HG02938 (cell line): Measurements from ENCODE around the gene MOB3B.
"Not testable (repeated sequence)": the region's sequence is repeated elsewhere in the genome, so short reads cannot be mapped to it uniquely, and the experiment has no call there.

Experiments
- ATAC-seq: cut with Tn5 transposase; IDR thresholded peaks from one replicate; pipeline ENCODE4 v1.9.1; 2021; ENCODE audit warnings: mild to moderate bottlenecking, moderate library complexity; ENCODE audit not compliant: unreplicated experiment

MOB3B gene

DNA sequence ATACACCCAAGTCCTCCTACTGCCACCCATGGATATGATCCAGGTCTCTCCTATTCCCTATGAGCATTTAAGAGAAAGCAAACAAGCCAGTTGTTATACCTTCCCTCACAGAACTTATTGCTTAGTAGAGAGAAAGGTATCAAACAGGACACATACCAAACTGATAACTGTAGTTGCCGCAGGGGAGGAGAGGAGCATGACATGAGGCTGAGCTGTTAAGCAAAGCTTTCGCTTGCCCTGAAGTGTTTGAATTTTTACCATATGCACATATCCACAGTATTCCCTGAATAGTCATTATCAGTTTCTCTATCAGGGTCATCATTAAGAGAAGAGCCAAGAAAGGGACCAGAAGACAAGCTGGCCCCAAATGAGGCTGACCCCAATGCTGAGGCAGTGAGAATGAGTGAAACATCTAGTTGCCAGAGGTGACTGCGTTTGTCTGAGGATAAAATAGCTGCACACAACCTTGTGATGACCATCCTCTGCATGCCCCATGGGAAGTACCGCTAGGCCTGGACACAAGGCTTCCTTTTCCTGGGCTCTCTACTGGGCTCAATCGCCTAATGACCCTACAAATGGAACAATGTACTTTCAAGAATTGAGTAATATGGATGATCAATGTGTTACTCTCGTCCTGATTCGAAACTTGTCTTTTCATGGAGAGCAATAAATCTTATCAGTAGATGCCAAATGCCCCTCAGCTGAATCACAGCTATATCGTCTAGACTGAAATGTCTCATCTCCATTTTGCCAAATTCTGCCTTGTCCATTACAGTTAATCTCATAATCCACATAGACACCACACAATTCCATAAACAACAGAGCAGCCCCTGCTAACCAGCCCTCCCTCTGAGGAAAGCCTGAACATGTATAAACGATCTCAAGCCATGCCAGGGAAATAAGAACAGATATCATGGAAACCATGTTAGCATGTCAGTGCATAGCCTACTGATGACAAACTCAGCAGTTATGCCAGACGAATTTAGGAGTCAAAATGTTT is 9.8 kb downstream of the MOB3B start:
- no peak for ATAC-seq

GRCh38 chr9:27518809-27519208 is 10.8 kb downstream of the MOB3B start:
- no peak for ATAC-seq

DNA sequence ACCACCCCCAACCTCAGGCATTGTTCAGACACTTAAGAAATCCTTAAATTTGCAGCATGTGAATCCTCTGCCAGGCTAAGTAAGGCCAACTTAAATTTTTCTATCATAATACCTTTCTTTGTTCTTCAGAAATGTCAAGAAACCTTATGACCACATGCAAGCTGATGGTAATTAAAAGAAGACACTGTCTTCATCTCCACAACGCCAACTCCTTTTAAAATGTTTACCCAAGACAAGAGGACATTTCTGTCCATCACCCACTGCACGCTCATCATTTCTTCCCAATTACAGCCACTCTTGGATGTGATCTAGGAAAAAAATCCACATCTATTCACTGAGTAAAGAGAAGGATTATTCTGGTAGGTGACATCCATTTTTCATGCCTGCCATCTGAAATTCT is 11.6 kb downstream of the MOB3B start:
- no peak for ATAC-seq

DNA sequence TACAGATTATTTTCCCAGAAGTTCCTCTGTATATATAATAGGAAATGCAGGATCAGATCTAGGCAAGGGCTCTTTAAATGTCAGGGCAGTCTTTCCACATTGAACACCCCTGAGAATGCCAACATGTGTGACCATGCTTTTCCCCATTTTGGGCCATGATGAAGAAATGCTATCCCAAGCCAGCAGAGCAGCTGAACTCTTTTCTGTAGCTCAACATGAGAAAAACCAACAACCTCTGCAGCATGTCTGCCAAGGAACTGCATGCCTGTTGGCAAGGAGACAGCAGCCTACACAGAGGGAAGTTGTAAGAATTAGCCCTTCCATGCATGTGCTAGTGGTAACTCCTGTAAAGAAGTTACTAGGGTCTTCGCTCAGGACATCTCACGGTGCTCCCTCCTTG is 15.1 kb downstream of the MOB3B start:
- ATAC-seq = no peak

DNA sequence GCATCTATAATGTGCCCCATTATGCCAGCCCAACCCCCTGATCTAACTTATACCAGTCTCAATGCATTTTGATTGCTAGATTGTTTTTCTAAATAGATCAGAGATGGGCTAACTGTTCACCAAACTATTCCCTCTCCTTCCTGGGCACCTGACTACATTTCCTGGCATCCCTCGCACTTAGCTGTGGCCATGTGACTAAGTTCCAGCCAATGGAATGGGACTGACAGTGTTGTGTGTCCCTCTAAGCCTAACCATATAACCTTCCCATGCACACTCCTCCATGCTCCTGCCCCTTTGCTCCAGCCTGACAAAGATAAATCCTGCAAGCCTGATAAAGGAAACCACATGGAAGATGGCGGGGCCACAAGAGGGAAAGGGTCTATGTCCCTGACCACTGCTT is 17.8 kb downstream of the MOB3B start:
- ATAC-seq = no peak

- ATAC-seq = no peak
Observed at GRCh38 chr9:27510780-27511179, 18.8 kb downstream of the MOB3B start.

GRCh38 chr9:27506981-27507380 is 22.6 kb downstream of the MOB3B start:
- no peak for ATAC-seq

DNA sequence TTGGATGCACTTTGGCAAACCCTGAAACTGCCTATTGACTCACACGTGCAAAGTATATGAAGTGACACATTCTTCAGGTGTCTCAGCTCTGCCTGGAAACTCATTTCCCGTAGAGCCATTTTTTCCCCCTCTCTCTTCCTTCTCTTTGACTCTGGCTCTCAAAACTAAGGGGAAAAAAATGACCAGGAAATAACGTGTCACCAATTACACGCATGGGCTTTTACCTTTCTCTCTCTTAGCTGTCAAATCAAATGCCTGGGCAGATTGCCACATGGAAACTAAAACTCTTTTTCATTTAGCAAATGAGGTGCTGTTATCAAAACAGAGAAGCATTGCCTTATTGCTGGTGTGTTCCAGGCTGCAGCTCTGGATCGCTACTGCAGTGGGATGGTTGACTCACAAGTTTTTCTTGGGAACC is 23.9 kb downstream of the MOB3B start:
- no peak for ATAC-seq

DNA sequence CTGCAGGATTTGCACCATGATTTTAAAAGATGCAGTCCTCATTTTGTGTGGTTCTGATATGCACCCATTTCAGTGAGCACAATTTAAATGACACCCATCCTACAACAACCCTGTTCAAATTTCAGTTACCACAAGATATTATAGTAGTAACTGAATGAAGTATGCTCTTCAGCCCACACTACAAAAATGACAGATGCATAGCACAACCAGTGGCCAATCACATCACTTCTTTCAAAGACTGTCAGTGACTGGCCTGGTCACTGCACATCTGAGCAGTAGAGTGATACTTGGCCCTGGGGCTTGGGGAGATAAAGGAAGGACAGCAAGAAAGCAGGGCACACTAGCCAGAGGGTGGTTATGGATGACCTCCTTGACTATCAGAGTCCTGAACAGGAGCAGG is 25.4 kb downstream of the MOB3B start:
- ATAC-seq = no peak

DNA sequence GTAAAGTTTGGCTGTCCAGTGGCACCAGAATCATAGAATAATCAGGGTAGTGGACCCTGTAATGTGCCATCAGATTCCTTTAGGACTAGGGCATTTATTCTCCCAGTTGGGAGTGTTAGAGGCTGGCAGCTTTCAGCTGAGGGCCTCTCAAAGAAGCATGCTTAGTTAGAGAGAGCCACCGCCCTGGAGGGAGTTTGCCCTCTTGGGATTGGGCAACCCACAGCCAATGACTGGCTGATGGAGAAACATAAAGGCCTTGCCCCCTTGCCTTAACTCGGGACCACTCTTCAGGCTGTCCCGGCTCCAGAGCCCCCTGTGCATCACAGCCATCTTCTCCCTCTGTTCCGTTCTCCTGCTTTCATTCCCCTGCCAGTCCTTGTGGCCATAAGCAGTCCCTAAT is 26.0 kb downstream of the MOB3B start:
- ATAC-seq = no peak

GRCh38 chr9:27500902-27501301 is 28.7 kb downstream of the MOB3B start:
- ATAC-seq = not testable (repeated sequence)

- peak; percentile 43 for ATAC-seq
Observed at GRCh38 chr9:27499451-27499850, 30.2 kb downstream of the MOB3B start.

GRCh38 chr9:27497883-27498417 is 31.7 kb downstream of the MOB3B start:
- no peak for ATAC-seq

GRCh38 chr9:27496135-27496504 is 33.5 kb downstream of the MOB3B start:
- no peak for ATAC-seq

GRCh38 chr9:27495480-27496134 is 34.0 kb downstream of the MOB3B start:
- no peak for ATAC-seq

DNA sequence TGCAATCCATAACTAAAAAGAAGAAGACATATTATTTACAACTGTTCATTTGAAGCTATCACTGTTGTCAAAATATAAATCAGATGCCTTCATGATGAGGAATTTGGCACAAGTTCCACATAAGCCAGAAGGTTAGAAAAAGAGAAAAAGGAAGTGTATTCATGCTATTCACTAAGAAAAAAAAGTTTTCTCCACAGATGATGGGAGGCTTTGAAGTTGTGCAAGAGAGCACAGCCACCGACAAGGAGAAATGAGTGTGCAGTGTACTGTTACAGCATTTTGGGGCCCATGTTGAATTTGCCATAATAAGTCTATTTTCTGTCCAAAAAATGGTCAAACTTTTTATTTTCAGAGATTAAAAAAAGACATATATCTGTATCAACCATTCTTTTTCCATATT is 38.5 kb downstream of the MOB3B start:
- no peak for ATAC-seq

- ATAC-seq = peak; percentile 83
Observed at GRCh38 chr9:27489087-27489876, 40.3 kb downstream of the MOB3B start.

DNA sequence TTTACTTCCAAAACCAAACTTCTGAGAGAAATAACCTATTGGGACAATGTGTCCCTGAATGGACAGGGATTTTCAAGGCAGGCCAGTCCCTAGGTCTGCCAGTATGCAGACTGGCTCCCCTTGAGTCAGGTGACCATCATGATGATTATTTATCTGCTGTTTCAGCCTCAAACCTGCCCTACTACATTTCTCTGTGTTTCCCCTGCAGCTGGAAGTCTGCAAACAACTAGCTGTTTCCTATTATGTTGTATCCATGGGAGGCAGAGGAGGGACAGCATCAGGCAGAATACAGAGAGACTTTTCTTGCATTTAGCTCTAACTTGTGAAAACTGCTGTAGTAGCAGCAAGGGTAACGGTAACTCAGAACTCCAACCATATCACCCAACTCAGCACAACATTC is 41.7 kb downstream of the MOB3B start:
- ATAC-seq = no peak

DNA sequence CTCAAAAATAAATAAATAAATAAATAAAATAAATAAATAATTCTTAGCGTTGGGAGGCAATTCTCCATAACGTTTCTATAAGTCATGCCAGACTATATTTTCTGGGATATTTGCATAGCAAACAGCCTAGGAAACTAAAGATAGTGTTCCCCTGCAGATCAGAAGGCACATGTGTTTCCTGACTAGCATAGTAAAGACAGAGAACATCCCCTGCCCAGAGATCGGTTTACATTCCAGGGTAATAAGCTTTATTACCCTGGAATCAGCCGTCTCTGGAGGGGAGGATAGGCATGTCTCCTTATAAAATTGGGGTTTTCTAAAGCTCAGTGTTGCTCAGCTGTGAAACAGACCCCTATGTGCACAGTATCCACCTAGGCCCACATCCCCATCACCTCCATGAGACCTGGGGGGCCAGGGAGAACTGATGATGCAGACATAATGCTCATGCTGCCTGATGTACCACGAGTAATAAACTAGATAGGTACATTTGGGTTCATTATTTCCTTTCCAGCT is 42.4 kb downstream of the MOB3B start:
- no peak for ATAC-seq

DNA sequence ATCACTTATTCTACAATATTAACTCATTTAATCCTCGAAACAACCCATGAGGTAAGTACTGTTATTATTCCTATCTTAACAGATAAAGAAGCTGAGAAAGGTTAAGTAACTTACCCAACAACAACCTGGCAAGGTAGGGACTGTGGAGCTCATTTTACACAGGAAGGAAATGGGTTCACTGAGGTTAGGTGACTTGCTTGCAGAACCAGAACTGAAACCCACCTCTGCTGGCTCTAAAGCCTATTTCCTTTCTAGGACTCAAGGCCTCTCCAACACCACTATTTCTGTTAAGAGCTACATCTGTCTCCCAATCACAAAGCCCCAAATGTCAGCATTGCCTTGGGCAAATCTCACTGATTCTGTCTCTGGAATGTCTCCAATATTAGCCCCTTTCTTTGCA is 44.5 kb downstream of the MOB3B start:
- ATAC-seq = peak; percentile 78

DNA sequence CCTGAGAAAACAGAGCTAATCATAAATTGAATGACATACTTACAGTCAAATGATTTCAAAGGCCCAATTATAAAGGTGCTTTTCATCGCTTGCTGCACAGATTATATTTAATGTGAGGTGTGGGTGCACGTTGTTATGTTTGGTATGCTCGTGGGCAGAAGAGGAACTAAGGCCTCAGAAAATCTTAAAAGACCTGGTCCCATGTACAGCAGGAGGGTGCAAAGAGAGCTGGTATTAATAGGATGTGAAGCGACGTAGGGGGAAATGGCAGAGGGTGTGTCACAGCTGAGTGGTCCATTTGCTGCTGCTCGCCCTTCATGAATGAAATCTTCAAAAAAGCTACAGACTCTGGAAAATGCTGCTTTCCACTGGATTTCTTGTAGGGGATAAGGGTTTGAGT is 46.0 kb downstream of the MOB3B start:
- no peak for ATAC-seq
